ENCODE data around the gene KRTAP10-1.

GRCh38 chr21:44508711-44509445, 31.1 kb downstream of the KRTAP10-1 start:
- no peak for TF ChIP-seq EZH2 (IDR thresholded peaks at IDR 0.05; ENCODE audit: insufficient read depth, poor library complexity, severe bottlenecking)
- TF ChIP-seq EZH2phosphoT487 (IDR thresholded peaks at IDR 0.05; ENCODE audit: insufficient read depth, low read depth) = no peak
